Measurements from ENCODE around the gene RFTN1.

GRCh38 chr3:16417945-16418739 lies 95.4 kb downstream of the RFTN1 start:
- TF ChIP-seq, protein P1, sequence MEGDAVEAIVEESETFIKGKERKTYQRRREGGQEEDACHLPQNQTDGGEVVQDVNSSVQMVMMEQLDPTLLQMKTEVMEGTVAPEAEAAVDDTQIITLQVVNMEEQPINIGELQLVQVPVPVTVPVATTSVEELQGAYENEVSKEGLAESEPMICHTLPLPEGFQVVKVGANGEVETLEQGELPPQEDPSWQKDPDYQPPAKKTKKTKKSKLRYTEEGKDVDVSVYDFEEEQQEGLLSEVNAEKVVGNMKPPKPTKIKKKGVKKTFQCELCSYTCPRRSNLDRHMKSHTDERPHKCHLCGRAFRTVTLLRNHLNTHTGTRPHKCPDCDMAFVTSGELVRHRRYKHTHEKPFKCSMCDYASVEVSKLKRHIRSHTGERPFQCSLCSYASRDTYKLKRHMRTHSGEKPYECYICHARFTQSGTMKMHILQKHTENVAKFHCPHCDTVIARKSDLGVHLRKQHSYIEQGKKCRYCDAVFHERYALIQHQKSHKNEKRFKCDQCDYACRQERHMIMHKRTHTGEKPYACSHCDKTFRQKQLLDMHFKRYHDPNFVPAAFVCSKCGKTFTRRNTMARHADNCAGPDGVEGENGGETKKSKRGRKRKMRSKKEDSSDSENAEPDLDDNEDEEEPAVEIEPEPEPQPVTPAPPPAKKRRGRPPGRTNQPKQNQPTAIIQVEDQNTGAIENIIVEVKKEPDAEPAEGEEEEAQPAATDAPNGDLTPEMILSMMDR (conservative IDR thresholded peaks at IDR 0.05 in 1 of 2, IDR thresholded peaks at IDR 0.05 in 1 of 2; ENCODE audit: low read depth in 1 of 2, low read length in 2 of 2), result no peak
- no peak for TF ChIP-seq EZH2 (IDR thresholded peaks at IDR 0.05; ENCODE audit: low read length, missing control alignments)
